Measurements from ENCODE around the gene NSD2. TPM values are rescaled to one million over a fixed set of nuclear protein-coding genes. Genes with fewer than 3 reads are reported as not detected.

The NSD2 gene
- total RNA-seq: 39.5 and 97.2 TPM in 2 replicates

DNA sequence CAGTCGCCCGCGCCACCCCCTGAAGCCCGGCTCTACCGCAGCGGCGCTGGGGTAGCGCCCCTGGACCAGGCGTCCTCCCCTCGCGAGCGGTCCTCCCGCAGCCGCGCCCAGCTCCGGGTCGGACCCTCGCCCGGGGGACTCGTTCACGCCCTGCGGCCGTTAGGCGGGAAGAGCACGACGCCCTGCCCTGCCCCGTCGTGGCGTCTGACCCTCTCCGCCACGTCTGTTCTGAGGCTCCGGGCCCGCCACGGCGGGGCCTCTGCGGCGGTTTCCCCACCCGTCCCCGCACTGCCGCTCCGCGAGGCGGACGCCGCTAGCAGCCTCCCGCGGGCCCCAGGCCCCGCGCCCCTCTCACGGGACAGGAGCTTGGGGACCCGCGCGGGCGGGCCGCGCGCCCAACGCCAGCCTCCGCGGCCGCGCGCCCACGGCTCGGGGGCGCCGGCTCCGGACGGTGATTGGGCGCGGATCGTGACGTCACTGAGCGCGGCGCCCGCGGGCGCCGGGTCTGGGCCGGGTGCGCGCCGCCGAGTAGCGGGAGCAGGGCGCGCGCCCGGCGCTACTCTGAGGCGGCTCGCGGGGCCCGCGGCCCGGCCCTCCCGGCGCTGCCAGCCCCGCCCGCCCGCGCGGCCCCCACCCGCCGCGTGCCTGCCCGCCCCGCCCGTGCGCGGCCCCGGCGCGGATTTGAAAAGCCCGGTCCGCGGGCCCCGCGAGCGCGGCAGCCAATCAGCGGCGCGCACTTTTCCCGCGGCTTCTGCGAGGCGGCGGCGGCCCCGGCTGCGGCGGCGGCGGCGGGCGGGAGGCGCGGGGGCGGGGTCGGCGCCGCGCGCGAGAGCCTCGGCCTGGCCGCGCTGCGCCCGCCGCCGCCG is at the start of gene NSD2:
TSS of gene NSD2 (plus strand) at position 816 of the 866 bp plus-strand sequence. CDS start 29,262 bp downstream, outside the sequence.

DNA sequence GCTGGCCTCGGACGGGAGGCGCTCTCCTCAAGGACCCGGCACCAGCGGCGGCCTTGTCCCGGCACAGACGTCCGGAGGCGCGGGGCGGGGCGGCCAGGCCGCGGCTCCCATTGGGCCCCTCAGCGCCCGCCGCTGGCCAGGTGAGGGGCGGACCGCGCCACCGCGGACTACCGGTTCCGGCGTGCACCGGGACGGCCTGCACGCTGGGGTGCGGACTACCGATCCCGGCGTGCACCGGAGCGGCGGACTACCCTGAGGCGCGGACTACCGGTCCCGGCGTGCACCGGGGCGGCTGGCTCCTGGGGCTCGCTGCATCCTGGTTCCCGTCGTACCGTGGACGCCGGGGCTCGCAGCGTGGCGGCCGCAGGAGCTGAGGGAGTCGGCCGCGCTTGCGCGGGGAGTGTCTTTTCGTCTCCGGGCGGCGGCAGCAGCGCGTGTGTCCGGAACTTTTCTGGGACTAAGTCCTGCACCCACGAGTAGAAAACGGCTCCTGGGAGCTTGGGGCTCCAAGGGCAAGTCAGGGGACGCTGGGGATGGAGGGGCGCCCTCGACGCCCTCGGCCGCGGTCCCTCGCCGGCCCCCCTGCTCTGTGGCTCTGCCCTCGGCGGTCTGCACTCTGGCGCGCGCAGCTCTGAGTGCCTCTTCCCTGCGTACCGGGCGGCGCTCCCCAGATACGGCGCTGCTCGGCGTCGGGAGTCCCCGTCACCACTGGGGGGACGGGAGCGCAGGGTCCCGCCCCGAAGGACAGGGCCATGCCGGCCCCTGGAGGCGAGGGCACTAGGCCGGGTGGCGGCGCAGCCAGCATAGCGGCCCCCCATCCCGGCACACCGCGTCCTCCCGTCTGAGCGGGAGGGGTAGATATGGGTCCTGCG is 14.9 kb upstream of the NSD2 start, which contains the start of gene LETM1:
TSS of gene LETM1 (minus strand) at position 86 of the 872 bp plus-strand sequence. CDS start 206 bp downstream, outside the sequence.

DNA sequence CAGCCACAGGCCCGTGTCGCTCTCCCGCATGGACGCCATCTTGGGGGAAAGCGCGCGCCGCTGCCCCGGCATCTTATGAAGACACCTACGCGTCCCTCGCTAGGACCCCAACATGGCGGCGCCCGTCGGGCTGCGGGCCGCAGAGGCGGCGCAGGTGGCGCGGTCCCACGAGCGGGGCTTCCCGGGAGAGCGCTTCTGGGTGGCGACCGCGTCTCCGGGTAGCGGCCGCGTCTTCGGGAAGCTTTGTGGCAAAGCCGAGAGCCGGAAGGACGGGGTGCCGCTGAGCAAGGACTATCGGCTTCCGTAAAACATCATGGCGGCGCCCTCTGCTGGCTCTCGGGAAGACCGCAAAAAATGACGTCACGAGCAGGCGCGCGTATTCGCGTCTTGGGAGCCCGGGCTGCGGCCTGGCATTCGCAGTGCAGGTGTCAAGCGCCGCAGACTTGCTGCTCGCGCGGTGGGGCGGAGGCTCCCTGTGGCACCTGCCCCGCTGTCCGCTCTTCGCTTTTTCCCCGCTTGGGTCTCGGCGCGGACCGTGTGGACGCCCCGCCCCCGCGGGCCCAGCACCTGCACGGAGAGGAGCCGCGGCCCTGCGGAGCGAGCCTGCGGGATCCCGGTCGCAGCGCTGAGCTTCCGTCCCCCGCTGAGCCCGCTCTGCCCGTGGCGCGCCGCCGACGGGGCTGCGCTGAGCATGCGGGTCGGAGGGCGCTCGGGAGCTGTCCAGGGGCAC is 137.9 kb downstream of the NSD2 start, which contains the start of gene NELFA:
TSS of gene NELFA (minus strand) at position 54 of the 730 bp plus-strand sequence. CDS start at position 39, 15 bp downstream.

Other genes starting within 250 kb of the NSD2 start
- 0.58 and 4.5 TPM in 2 replicates for gene FAM53A, start 187.1 kb upstream of the NSD2 start, total RNA-seq
- 52.7 and 71.5 TPM in 2 replicates for gene SLBP, start 159.1 kb upstream of the NSD2 start, total RNA-seq
- gene TMEM129, start 150.1 kb upstream of the NSD2 start, total RNA-seq: 20.5 and 57.5 TPM in 2 replicates
- 3.9 and 54.8 TPM in 2 replicates for gene TACC3, start 149.9 kb upstream of the NSD2 start, total RNA-seq
- 0.56 and 1.7 TPM in 2 replicates for gene FGFR3, start 78.1 kb upstream of the NSD2 start, total RNA-seq
- 58.9 and 120 TPM in 2 replicates for gene LETM1, start 15.2 kb upstream of the NSD2 start, total RNA-seq
- gene NELFA, start 137.6 kb downstream of the NSD2 start, total RNA-seq: 12.1 and 14.8 TPM in 2 replicates
- gene NAT8L, start 187.9 kb downstream of the NSD2 start, total RNA-seq: under 0.01 TPM in 2 replicates

Data from regular cardiac myocyte (primary cell).